Uterus (tissue), 4 donors: ENCODE results near the gene PPAN. TPM values are rescaled to one million over a fixed set of nuclear protein-coding genes. Genes with fewer than 3 reads are reported as not detected.

ENCODE experiments used
- DNase-seq, 2 donors: peaks; one replicate each; pipeline ENCODE4 v3.0.0-alpha.2; 2019 to 2020
- H3K27ac ChIP-seq, 2 donors: fragments of 200-600 bp; sonication (generic); 1 replicate in 1 of 2; 2 replicates in 1 of 2; pipeline ENCODE4 v1.5.1; 2016 to 2018
- H3K27me3 ChIP-seq, 2 donors: fragments of 200-600 bp; sonication (generic); one replicate each; pipeline ENCODE4 v1.5.1; 2018 to 2019; ENCODE audit warnings: control low read depth in 1 of 2
- H3K36me3 ChIP-seq, 2 donors: fragments of 200-600 bp; sonication (generic); one replicate each; pipeline ENCODE4 v1.5.1; 2019; ENCODE audit warnings: control low read depth in 1 of 2
- H3K4me1 ChIP-seq, 2 donors: fragments of 200-600 bp; sonication (generic); one replicate each; pipeline ENCODE4 v1.5.1; 2018 to 2019; ENCODE audit warnings: control low read depth in 1 of 2
- H3K4me3 ChIP-seq, 2 donors: fragments of 200-600 bp; sonication (generic); 1 replicate in 1 of 2; 2 replicates in 1 of 2; pipeline ENCODE4 v1.5.1; 2018 to 2019; ENCODE audit warnings: mild to moderate bottlenecking in 1 of 2
- H3K9me3 ChIP-seq, 2 donors: fragments of 200-600 bp; sonication (generic); one replicate each; pipeline ENCODE4 v1.5.1; 2019; ENCODE audit warnings: control low read depth in 1 of 2
- POLR2A ChIP-seq, 2 donors: fragments of 450-650 bp; IDR thresholded peaks; one replicate each; pipeline ENCODE4 v1.6.1; 2016; ENCODE audit warnings: antibody characterized with exemption in 2 of 2, mild to moderate bottlenecking in 1 of 2, moderate library complexity in 1 of 2
- intact Hi-C: fragments of 100-400 bp; cut with DNase I; formaldehyde crosslinking; loops from one replicate; pipeline ENCODE4 v1.15.1; 2023; ENCODE audit warnings: low total_unique reads
- total RNA-seq, 4 donors: library from RNA; depleted of rRNA in 3 of 4; stranded (reverse); fragments of >200 nt in 3 of 4; gene quantifications; one replicate each; pipeline versions ENCODE4 v1.1.0 to v1.2.4, GENCODE V29; 2014 to 2023
- TF ChIP-seq, protein P1 (sequence below), 4 experiments: fragments of 200-600 bp in 2 of 4; fragments of 450-650 bp in 2 of 4; sonication (generic) in 2 of 4; IDR thresholded peaks; one replicate each; pipeline ENCODE4 v1.5.1; 2016 to 2019; ENCODE audit warnings: antibody characterized with exemption in 4 of 4, mild to moderate bottlenecking in 2 of 4, moderate library complexity in 1 of 4
- donor health status: DM: yes; HTN: yes; CAD: no.

The PPAN gene
- total RNA-seq, 4 donors from 2014 or later = 5.6 to 54.8 (median 26.1) TPM

DNA sequence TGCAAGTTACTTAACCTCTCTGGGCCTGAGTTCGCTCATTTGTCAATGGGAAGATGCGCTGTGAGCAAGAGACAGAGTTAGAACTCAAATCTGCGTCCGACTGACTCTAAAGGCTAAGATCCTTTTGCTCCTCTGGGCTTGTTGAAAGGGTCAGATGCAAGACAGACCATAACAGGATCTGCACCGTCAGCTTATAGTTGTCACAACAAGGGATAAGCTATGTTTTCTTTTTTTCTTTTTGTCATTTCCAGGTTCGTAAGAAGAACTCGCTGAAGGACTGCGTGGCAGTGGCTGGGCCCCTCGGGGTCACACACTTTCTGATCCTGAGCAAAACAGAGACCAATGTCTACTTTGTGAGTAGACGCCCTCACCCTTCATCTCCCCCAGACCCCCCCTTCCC is 1.1 kb downstream of the PPAN start:
- H3K27ac ChIP-seq = no peak overlapping the region
- peak overlapping the region in 1 of 2 donors; percentile 63 for H3K4me3 ChIP-seq
- no peak for DNase-seq
- H3K36me3 ChIP-seq = no peaks in the 10 kb centered on the region
- no peaks in the 10 kb centered on the region for H3K9me3 ChIP-seq
- H3K27me3 ChIP-seq = no peaks in the 10 kb centered on the region
- intact Hi-C loops = no loop called here
- TF ChIP-seq, protein P1, sequence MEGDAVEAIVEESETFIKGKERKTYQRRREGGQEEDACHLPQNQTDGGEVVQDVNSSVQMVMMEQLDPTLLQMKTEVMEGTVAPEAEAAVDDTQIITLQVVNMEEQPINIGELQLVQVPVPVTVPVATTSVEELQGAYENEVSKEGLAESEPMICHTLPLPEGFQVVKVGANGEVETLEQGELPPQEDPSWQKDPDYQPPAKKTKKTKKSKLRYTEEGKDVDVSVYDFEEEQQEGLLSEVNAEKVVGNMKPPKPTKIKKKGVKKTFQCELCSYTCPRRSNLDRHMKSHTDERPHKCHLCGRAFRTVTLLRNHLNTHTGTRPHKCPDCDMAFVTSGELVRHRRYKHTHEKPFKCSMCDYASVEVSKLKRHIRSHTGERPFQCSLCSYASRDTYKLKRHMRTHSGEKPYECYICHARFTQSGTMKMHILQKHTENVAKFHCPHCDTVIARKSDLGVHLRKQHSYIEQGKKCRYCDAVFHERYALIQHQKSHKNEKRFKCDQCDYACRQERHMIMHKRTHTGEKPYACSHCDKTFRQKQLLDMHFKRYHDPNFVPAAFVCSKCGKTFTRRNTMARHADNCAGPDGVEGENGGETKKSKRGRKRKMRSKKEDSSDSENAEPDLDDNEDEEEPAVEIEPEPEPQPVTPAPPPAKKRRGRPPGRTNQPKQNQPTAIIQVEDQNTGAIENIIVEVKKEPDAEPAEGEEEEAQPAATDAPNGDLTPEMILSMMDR (IDR thresholded peaks at IDR 0.05) = no peak
- no peak for TF ChIP-seq POLR2A (IDR thresholded peaks at IDR 0.05)
- H3K4me1 ChIP-seq = peaks cover 0 to 9% of the 10 kb centered on the region in 2 donors

DNA sequence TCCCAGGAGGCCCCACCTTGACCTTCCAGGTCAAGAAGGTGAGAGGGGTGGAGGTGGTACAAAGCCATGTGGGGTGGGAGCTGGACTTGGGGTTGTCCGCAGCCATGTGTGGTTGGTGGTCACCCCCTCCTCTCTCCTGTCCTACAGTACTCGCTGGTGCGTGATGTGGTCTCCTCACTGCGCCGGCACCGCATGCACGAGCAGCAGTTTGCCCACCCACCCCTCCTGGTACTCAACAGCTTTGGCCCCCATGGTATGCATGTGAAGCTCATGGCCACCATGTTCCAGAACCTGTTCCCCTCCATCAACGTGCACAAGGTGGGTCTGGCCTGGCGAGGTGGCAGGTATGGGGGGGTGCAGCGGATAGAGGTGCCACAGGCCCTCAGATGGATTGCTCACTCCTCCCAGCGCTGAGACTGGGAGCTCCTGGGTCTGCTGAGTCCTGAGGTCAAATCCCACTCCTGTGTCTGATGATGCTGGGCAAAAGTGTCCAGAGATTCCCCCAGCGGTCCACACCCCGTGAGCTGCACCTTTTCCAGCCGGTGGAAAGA is 1.7 kb downstream of the PPAN start:
- no peak for DNase-seq
- Histone ChIP-seq H3K27me3 (no peaks in the 10 kb centered on the region), H3K36me3 (no peaks in the 10 kb centered on the region), H3K27ac (no peak overlapping the region), H3K4me3 (no peak overlapping the region), H3K9me3 (no peaks in the 10 kb centered on the region), H3K4me1 (peaks cover 0 to 9% of the 10 kb centered on the region in 2 donors)
- intact Hi-C loops = no loop called here
- TF ChIP-seq, protein P1 (IDR thresholded peaks at IDR 0.05) = no peak
- no peak for TF ChIP-seq POLR2A (IDR thresholded peaks at IDR 0.05)

DNA sequence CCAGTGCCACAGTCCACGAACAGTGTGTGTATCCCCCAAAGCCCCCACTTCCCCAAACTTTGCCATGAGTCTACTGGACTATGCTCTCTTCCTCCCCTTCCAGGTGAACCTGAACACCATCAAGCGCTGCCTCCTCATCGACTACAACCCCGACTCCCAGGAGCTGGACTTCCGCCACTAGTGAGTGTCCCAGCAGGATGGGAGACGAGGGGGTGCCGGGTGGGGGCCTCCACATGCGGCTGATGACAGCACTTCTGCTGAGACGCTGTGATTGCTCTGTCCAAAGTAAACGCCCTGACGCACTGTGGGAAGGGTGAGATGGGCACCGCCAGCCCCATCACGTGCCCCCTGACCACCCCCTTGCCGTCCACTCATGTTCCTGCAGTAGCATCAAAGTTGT is 3.4 kb downstream of the PPAN start:
- Histone ChIP-seq H3K4me1 (peaks cover 0 to 9% of the 10 kb centered on the region in 2 donors), H3K4me3 (no peak overlapping the region), H3K27ac (no peak overlapping the region), H3K9me3 (no peaks in the 10 kb centered on the region), H3K36me3 (no peaks in the 10 kb centered on the region), H3K27me3 (no peaks in the 10 kb centered on the region)
- TF ChIP-seq, protein P1 (IDR thresholded peaks at IDR 0.05) = no peak
- no peak for TF ChIP-seq POLR2A (IDR thresholded peaks at IDR 0.05)
- DNase-seq = no peak
- intact Hi-C loops = no loop called here

DNA sequence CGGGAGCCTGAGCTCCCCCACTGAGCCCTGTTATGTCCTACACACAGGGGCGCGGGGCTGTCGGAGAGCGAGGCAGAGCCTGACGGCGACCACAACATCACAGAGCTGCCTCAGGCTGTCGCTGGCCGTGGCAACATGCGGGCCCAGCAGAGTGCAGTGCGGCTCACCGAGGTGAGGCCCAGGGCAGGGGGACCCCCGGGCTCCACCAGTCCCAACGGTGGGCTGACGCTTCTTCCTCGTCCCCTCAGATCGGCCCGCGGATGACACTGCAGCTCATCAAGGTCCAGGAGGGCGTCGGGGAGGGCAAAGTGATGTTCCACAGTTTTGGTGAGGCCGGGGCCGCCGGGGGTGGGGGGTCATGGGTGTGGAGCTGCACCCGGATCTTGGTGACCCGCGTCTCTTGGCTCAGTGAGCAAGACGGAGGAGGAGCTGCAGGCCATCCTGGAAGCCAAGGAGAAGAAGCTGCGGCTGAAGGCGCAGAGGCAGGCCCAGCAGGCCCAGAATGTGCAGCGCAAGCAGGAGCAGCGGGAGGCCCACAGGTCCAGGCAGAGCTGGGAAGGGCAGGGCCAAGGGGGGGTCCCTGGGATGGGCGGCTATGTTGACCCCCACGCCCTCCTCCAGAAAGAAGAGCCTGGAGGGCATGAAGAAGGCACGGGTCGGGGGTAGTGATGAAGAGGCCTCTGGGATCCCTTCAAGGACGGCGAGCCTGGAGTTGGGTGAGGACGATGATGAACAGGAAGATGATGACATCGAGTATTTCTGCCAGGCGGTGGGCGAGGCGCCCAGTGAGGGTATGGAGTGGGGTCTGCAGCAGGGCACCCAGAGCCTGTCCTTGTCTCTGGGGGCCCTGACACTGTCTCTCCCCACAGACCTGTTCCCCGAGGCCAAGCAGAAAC is 4.2 kb downstream of the PPAN start:
- Histone ChIP-seq H3K9me3 (no peaks in the 10 kb centered on the region), H3K4me1 (peaks cover 0 to 9% of the 10 kb centered on the region in 2 donors), H3K27ac (no peak overlapping the region), H3K36me3 (no peaks in the 10 kb centered on the region), H3K27me3 (no peaks in the 10 kb centered on the region), H3K4me3 (no peak overlapping the region)
- no peak for DNase-seq
- intact Hi-C loops = no loop called here
- TF ChIP-seq, protein P1 (IDR thresholded peaks at IDR 0.05) = no peak
- no peak for TF ChIP-seq POLR2A (IDR thresholded peaks at IDR 0.05)

DNA sequence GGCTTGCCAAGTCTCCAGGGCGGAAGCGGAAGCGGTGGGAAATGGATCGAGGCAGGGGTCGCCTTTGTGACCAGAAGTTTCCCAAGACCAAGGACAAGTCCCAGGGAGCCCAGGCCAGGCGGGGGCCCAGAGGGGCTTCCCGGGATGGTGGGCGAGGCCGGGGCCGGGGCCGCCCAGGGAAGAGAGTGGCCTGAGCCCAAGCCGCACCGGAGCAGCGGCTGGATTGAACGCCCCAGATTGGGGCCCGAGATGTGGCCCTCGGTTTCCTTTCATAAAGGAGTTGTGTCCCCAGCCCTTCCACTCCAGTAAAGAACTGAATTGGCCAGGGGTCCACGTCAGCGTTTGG is 4.8 kb downstream of the PPAN start:
- H3K27ac ChIP-seq = no peak overlapping the region
- DNase-seq = no peak
- H3K9me3 ChIP-seq = no peaks in the 10 kb centered on the region
- intact Hi-C loops = no loop called here
- H3K4me1 ChIP-seq = peaks cover 0 to 5% of the 10 kb centered on the region in 2 donors
- no peak overlapping the region for H3K4me3 ChIP-seq
- no peak for TF ChIP-seq POLR2A (IDR thresholded peaks at IDR 0.05)
- TF ChIP-seq, protein P1 (IDR thresholded peaks at IDR 0.05) = no peak
- no peaks in the 10 kb centered on the region for H3K36me3 ChIP-seq
- no peaks in the 10 kb centered on the region for H3K27me3 ChIP-seq
